Measurements from ENCODE around the gene CYB5B.

CYB5B gene, protein sequence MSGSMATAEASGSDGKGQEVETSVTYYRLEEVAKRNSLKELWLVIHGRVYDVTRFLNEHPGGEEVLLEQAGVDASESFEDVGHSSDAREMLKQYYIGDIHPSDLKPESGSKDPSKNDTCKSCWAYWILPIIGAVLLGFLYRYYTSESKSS

DNA sequence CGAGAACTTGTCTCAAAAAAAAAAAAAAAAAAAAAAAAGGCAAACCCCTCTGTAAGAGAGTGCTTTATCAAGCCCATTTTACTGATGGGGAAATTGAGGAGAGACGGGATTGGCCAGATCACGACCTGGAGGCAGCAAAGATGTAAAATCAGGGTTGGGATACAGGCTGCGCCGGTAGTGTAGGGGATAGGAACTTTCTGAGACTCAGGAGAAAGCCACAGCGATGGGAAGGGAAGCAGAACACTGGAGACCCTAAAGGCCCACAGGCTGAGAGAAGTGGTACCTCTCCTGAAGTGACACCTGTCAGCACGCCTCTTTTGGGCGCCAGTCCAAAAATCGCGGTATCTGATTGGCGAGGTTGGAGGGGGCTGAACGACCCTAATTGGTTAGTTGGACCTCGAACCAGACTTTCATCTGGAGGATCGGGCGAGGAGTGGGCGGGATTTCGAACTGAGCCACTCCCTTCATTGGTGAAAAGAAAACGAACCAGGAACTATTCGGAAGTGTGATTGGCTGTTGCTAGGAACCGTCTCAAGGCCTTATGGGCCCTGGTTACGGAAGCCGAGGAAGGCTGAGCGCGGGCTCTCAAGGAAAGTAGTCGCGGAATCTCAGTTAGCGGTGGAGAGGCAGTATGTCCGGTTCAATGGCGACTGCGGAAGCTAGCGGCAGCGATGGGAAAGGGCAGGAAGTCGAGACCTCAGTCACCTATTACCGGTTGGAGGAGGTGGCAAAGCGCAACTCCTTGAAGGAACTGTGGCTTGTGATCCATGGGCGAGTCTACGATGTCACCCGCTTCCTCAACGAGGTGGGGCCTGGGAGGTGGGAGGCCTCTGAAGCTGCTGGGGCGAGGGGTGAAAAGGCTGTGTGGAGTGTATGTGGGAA is at the start of gene CYB5B:
Gene CYB5B, plus strand, starts transcription at position 567 of the 882 bp plus-strand sequence. Its CDS starts 65 bp downstream, at position 632.
- DNase-seq (ENCODE audit: low read depth in 1 of 2, low spot score in 1 of 2): peak; percentile 90 to 92

DNA sequence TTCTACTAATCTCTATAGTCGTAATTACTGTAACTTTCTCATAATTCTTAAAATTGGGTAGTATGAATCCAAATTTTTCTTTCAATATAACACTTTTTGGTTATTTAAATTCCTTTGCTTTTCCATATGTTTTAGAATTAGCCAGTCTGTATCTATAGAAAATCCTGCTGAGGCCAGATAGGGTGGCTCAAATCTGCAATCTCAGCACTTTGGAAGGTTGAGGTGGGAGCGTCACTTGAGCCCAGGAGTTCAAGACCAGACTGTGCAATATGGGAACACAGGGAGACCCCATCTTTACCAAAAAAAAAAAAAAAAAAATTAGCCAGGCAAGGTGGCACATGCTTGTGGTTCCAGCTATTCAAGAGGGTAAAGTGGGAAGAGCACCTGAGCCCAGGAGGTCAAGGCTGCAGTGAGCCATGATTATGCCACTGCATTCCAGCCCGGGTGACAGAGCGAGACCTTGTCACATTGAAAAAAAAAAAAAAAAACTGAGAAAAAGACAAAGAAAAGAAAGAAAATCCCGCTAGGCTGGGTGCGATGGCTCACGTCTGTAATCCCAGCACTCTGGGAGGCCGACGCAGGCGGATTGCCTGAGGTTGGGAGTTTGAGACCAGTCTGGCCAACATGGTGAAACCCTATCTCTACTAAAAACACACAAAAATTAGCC is 47.9 kb upstream of the CYB5B start:
- no peak for DNase-seq (ENCODE audit: low read depth in 1 of 2, low spot score in 1 of 2)

DNA sequence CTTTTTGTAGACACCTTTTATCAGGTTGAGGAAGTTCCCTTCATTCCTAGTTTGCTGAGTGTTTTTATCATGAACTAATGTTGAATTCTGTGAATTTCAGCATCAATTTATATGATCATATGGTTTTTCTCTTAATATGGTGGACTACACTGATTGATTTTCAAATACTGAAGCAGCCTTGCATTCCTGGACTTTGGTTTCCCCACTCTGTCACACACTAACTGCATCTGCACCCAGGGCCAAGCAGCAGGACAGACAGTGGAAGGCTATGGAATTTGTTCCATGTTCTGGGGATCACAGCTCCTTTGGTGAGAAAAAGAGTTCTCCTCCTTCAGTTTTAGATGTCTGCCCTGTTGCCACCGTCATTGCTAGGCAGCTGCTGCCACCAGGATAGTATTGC is 46.4 kb upstream of the CYB5B start:
- DNase-seq (ENCODE audit: low read depth in 1 of 2, low spot score in 1 of 2): no peak

DNA sequence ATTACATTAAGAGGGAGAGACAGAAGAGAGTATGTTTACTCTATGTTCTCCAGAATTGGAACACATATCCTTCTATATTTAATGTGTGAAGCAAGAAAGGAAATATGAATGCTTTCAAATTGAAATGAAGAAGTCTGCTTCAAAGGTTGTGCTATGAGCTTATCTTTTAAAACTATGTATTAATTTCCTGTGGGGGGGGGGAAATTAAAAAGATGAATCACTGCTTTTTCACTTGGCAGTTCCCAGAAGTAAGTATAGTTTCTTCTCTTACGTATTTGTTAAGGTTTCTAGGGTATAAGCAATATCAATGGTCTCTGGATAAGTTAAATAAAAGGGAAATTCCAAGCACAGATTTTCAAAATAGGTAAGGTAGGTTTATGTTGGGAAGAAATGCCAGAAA is 45.7 kb upstream of the CYB5B start:
- no peak for DNase-seq (ENCODE audit: low read depth in 1 of 2, low spot score in 1 of 2)

DNA sequence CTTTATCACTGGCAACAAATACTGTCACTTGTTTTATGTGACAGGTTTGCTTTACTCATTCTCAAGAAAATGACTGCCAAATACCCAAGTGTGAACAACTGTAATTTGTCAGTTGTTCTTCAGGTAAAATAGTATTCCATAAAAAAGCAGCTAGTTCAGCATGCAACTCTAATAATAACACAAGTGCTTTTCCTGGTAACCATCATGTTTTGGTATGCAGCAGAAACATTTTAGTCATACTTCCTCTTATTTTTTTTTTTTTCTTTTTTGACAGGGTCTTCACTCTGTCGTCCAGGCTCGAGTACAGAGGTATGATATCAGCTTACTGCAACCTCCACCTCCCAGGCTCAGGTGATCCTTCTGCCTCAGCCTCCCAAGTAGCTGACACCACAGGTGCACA is 43.2 kb upstream of the CYB5B start:
- DNase-seq (ENCODE audit: low read depth in 1 of 2, low spot score in 1 of 2): no peak

DNA sequence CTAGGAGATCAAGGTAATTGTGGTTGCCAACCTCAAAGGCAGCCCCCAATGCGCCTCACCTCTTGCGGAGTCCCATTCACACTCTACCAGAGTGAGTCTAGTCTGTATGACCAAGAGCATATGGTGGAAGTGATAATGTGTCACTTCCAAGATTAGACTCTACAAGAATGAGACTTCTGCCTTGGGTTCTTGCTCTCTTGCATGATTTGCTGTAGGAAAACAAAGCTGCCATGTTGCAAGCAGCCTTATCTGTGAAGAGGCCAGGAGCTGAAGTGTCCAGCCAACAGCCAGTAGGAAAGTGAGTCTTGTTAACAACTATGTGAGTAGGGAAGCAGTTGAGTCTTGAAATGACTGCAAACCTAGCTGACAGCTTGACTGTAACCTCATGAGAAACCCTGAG is 42.0 kb upstream of the CYB5B start:
- DNase-seq (ENCODE audit: low read depth in 1 of 2, low spot score in 1 of 2): no peak

DNA sequence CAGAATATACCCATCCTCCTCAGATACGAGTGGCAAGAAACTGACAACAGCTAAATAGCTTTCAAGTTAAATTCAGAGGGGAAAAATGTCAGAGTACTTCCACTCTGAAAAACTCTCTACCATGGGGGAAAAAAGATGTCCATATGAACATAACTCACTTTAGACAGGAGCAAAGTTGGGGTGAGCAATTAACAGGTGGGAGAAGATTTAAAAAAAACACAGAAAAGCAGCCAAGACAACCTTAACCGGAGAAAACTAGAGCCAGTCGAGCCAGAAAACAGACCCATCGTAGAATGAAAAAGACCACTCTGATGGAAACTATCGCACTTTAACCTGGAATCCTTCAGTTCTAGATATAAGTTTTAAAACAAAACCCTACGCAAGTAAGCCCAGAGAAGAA is 39.4 kb upstream of the CYB5B start:
- no peak for DNase-seq (ENCODE audit: low read depth in 1 of 2, low spot score in 1 of 2)

DNA sequence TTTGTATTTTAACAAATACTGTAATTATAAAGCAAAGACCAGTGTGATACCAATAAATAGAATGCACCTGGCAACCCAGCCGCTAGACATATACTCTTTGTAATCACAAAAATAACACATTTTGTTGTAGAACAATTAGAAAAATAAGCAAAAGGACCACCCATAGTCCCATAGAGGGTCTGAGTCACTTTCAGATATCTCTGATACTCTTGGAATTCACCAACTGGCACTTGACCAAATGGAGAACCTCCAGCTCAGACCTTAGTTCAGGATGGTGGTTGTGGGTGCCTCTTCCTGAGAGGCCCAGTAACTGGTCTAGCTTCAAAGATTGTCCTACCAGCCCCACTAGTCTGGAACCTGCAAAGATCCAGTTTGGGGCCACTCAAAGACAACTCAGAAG is 37.8 kb upstream of the CYB5B start:
- no peak for DNase-seq (ENCODE audit: low read depth in 1 of 2, low spot score in 1 of 2)

DNA sequence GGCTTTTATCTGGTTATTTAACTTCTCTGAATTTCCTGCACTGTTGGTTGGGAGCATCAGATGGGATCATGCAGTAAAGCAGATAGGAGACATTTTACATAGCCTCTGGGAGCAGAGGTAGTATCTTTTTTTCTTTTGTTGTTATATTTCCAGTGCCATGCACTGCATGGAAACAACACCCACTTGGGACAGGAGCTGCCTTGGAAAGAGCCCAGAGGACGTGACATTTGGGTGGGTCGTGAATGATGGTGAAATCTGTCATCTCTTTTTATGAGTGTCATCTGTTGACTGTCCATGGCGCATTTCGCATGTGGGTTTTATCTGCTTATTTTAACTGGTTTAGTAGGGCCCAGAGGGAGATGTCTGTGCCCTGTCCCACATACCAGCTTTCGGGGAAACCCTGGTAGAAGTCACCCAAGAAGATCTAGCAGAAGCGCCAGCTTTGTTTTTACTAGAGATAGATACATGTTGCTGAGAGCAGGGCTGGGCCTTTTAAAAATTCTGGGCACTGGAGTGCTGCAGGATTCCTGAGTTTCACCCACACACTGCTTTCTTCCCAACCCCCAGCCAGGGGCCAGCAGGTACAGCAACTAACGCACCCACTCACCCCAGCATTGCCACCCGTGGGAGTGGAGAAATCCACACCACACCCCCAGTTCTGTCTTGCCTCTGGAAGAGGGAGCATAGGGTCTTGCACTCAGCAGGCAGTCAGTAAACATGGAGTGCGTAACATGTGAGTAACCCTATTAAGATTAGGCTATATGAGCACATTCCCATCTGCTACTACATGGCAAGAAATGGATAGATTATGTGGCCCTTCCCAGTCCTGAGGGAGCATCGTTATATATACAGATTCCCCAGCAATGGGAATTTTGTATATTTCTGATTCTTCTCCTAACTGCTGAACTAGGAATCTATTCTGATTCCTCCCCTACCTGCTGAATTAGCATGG is 30.2 kb upstream of the CYB5B start:
- no peak for DNase-seq (ENCODE audit: low read depth in 1 of 2, low spot score in 1 of 2)

DNA sequence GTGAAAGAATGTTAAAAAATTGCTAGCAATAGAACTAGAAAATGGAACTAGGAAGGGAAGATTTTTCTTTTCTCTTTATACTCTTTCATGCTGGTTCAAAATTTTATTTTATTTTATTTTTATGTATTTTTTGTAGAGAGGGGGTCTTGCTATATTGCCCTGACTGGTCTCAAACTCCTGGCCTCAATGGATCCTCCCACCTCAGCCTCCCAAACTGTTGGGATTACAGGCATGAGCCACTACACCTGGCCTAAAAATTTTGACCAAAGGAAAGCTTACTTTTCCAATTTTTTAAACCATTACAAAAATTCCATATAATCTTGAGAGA is 28.6 kb upstream of the CYB5B start:
- no peak for DNase-seq (ENCODE audit: low read depth in 1 of 2, low spot score in 1 of 2)

DNA sequence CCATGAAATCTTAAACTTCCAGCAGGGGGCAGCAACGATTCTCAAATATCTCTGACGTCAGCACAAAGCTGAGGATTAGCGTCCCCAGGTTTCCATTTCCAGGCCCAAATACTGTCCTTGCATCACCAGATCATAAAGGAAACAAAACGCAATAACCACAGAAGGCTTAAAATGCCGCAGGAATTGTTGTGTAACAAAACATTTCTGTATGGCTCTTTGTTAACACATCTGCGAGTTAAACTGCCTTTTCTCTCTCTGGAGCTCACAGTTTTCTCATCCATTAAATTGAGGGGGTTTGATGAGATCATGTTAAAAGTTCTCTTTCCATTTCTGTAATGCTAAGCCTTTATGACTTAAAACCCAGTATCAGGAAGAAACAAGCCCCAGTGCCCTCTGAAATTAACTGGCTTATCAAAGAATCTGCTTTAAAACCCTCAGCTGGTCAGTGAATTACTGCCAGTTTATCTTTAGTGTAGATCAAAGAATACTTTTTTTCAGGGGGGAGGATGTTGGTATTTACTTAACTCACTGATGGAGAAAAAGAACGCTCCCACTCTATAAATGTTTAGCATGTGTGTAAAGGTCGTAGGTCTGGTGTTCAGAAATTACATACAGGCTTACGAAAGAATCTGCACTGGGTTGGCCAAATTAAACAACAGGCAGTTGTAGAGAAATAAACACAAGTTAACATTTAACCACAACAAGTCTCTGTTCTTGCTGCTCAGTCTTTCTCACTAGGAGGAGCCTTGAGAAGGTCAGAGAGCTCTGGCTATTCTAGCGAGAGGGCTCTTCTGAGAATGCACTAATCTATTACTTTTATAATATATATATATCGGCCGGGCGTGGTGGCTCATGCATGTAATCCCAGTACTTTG is 28.0 kb upstream of the CYB5B start:
- peak; percentile 14 to 43 for DNase-seq (ENCODE audit: low read depth in 1 of 2, low spot score in 1 of 2)

DNA sequence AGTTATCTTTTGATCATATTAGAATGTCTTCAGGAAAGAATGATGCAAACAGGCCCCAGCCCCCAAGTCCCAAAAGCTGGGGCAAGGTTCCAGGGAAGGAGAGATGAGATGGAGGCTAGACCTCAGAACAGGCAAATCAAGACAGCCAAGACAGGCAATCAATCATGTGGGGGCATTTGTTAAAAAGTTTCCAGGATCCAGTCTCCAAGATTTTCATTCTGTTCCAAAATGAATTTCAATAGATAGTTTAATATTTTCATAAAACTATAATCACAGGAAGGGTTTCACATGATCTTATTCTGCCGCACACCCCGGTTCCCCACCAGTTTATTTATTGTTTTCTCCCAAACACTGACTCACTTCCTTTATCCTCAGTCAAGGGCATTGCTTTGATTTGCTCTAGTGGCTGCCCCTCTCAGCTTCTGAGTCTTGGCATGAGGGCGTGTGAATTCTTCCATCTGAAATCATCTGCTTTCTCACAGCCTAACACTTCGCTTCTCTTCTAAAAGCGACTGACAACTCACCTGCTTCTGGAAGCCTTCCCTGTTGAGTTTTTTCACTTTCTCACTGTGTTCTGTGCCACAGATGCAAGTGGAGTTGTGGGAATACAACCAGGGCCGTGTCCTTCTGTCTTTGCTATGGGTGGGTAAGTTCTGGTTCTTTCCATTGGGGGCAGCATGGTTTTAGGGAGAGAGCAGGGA is 26.4 kb upstream of the CYB5B start:
- no peak for DNase-seq (ENCODE audit: low read depth in 1 of 2, low spot score in 1 of 2)

DNA sequence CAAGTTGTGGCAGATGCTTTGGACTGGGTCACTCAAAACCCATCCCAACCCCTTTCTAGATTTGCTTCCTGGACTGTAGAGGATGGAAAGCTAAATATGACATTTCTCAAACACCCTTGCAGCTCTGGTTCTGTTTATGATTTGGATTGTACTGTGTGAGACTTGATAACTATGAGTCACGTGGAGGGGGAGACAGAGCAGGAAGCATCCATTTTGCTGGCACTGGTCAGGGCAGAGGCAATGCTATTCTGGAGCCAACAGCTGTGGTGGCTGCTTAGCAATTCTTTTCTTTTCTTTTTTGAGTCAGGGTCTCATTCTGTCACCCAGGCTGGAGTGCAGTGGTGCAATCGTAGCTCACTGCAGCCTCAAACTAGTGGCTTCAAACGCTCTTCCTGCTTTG is 25.1 kb upstream of the CYB5B start:
- DNase-seq (ENCODE audit: low read depth in 1 of 2, low spot score in 1 of 2): no peak

DNA sequence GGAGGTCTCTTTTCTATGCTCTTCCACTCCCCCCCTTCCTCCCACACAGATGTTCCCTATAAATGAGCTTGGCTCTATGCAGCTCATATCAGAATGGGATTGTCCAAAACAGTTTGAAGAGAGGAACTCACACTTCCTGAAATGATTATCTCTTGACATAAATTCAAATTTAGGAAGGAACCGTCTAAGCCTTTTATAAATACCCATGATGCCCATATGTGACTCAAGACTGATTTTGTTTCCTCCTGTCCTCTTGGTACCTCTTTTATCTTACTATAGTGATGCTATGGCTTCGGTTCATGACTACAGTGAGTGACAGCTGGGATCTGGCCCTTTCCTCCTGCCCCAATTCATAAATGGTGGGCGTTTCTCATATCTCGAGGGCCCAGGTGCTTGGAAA is 22.0 kb upstream of the CYB5B start:
- no peak for DNase-seq (ENCODE audit: low read depth in 1 of 2, low spot score in 1 of 2)

DNA sequence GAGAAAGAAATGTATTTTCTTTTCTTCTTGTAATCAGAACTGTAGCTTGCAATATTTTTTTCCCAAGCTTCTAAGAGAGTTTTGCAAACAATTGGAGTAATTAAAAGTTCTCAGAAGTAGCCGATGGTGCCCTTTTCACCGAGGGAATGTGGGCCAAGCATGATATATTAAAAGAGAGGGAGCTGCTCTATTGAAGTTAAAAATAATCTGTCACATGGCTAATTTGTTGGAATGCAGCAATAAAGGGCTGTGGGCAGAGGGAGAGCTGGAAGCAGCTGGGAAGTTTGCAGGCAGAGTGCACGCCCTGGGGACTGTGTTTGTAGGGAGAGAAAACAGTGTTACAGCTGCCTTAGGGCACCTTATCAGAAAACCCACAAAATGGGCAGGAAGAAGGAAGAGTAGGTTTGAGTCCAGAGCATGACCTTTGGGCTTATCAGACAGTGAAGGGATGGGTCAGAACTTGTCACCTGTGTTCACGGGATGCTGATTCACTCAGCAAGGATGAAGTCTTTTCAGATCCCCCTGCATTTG is 20.1 kb upstream of the CYB5B start:
- no peak for DNase-seq (ENCODE audit: low read depth in 1 of 2, low spot score in 1 of 2)

DNA sequence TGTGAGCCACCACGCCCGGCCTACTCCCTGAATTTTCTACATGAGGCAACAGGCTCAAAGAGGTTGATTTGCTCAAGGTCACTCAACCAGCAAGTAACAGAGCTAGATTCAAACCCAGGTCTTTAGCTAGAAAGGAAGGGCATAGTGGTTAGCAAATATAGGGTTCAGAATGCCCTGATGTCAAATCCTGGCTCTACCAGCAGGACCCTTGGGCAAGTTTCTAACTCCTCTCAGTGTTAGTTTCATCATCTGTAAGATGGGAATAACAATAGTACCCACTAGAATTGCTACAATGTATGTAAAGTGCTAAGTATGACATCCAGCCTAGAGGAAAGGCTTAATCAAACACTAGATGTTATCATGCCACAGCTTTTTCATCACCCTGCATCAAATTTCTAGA is 19.1 kb upstream of the CYB5B start:
- DNase-seq (ENCODE audit: low read depth in 1 of 2, low spot score in 1 of 2): no peak

DNA sequence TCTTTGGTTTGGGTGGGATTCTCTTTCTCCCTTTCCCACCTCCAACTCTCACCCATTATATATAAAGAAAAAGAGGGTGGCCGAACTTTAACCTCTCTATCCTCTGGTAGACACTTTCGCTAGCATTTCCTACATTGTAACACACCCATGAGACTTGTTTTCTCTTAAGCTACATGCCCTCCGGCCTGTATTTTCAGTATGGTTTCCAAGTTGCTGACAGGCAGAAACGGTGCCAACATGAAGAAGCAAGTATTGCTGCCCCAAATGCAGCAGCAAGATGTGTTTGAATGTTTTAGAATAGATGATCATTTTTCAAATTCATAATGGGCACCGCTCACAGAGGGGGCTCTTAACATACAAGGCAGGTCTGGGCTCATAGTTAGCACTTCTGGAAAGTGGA is 18.7 kb upstream of the CYB5B start:
- DNase-seq (ENCODE audit: low read depth in 1 of 2, low spot score in 1 of 2): no peak

DNA sequence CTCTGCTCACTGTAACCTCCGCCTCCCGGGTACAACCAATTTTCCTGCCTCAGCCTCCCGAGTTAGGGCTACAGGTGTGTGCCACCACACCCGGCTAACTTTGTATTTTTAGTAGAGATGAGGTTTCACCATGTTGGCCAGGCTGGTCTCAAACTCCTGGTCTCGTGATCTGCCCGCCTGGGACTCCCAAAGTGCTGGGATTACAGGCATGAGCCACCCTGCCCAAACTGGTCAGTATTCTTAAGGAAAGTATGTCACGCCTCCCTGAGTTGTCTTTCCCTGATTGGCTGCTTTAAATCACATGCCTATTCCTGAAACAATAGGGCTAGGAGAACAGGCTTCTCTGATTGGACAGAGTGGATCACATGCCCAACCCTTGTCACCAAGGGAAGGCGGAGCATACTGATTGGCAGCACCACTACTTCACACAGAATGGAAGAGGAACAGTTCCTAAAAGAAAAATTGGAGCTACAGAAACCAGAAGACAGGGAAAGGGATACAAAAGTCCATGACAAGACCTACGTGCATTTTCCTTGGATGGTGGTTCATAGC is 17.6 kb upstream of the CYB5B start:
- no peak for DNase-seq (ENCODE audit: low read depth in 1 of 2, low spot score in 1 of 2)

DNA sequence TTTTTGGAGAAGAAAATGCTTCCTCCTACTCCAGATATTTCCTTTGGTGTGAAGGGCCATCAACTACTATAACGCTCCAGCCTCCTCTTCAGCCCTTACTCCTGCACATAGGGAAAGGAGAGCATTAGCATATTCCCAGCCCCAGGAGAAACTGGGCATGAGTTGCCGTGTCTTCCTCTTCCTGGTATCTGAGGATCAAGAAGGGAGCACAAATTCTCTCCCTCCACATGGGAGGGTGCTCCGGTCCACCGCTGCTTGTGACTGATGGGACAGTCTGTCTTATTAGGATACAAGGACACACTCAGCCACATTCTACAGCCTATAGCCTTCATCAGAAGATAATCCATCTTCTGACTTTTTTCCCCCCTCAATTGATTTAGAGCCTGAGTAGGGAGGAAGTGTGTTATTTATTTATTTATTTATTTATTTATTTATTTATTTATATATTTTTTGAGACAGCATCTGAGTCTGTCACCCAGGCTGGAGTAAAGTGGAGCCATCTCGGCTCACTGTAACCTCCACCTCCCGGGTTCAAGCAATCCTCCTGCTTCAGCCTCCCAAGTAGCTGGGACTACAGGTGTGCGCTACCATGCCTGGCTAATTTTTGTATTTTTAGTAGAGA is 16.6 kb upstream of the CYB5B start:
- no peak for DNase-seq (ENCODE audit: low read depth in 1 of 2, low spot score in 1 of 2)

Data from activated T-helper 1 cell treated with anti-CD3 and anti-CD28 coated beads, Interleukin-2, amount 50 U/mL, for 16 hours (primary cell).